SH-SY5Y (cell line): ENCODE data around the gene SYT7.

ENCODE experiments used
- GATA2 ChIP-seq: IDR thresholded peaks from 2 replicates; pipeline ENCODE4 v1.6.1; 2011; ENCODE audit warnings: mild to moderate bottlenecking, low read depth, low read length
- GATA3 ChIP-seq: IDR thresholded peaks from 2 replicates; pipeline ENCODE4 v1.6.1; 2011; ENCODE audit warnings: low read depth, mild to moderate bottlenecking, low read length, moderate library complexity

Gene SYT7

GRCh38 chr11:61560751-61561150 lies 20.1 kb downstream of the SYT7 start:
- TF ChIP-seq GATA3 (no peak), GATA2 (no peak)

- TF ChIP-seq GATA2 (no peak), GATA3 (no peak)
These were observed 24.3 kb downstream of the SYT7 start for GRCh38 chr11:61556621-61557020.

GRCh38 chr11:61555978-61556377 lies 24.9 kb downstream of the SYT7 start:
- no peak for TF ChIP-seq GATA2

- no peak for TF ChIP-seq GATA2
These were observed 25.6 kb downstream of the SYT7 start for GRCh38 chr11:61555051-61555969.

GRCh38 chr11:61554172-61554988 lies 26.5 kb downstream of the SYT7 start:
- TF ChIP-seq GATA3, result no peak
- no peak for TF ChIP-seq GATA2

GRCh38 chr11:61553373-61554171 lies 27.3 kb downstream of the SYT7 start:
- TF ChIP-seq GATA3 (no peak), GATA2 (no peak)

- TF ChIP-seq GATA2, result no peak
- TF ChIP-seq GATA3, result no peak
These were observed 28.7 kb downstream of the SYT7 start for GRCh38 chr11:61552108-61552635.

GRCh38 chr11:61551634-61552033 lies 29.2 kb downstream of the SYT7 start:
- TF ChIP-seq GATA3 (no peak), GATA2 (no peak)

- TF ChIP-seq GATA2 (no peak), GATA3 (no peak)
These were observed 30.1 kb downstream of the SYT7 start for GRCh38 chr11:61550665-61551227.

GRCh38 chr11:61549662-61550568 lies 31.0 kb downstream of the SYT7 start:
- TF ChIP-seq GATA3, result no peak

- TF ChIP-seq GATA2 (no peak), GATA3 (no peak)
These were observed 31.7 kb downstream of the SYT7 start for GRCh38 chr11:61549177-61549576.

- TF ChIP-seq GATA3 (no peak), GATA2 (no peak)
These were observed 33.6 kb downstream of the SYT7 start for GRCh38 chr11:61547246-61547645.

- no peak for TF ChIP-seq GATA2
- TF ChIP-seq GATA3, result no peak
These were observed 34.2 kb downstream of the SYT7 start for GRCh38 chr11:61546663-61547062.
